Measurements from ENCODE around the gene TET2.
A peak's percentile ranks its signal among the peaks of the same experiment; 100 is the strongest.

The TET2 gene

DNA sequence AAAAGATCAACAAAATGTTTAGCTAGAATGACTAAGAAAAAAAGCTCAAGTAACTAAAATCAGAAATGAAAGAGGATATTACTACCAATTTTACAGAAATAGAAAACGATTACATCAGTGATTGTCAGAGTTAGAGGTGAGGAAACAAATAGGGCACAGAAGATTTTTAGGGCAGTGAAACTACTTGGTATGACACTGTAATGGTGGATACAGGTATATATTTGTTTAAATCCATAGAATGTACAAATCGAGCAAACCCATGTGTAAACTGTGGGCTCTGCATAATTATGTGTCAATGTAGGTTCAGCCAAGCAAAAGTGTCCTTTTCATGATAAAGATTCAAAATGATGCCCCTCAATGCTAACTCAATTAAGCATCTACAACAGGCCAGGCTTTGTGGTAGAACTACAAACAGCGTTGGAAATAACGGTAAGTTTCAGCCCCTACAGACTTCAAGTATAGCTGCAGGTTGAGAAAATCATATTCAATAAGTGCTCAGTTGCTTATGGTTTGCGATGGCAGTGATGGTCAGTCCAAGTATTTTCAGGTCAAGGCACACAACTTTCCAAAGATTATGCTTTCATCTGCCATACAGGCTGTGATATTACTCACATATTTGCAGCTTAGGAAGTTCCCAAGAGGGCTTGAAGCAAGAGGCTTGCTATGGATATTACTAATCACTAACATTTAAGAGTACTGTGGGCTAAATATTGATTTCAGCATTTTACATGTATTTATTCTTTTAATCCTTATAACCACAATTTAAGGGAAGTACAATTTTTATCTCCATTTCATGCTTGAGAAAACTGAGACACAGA lies 158.6 kb downstream of the TET2 start:
- DNase-seq, result no peak

DNA sequence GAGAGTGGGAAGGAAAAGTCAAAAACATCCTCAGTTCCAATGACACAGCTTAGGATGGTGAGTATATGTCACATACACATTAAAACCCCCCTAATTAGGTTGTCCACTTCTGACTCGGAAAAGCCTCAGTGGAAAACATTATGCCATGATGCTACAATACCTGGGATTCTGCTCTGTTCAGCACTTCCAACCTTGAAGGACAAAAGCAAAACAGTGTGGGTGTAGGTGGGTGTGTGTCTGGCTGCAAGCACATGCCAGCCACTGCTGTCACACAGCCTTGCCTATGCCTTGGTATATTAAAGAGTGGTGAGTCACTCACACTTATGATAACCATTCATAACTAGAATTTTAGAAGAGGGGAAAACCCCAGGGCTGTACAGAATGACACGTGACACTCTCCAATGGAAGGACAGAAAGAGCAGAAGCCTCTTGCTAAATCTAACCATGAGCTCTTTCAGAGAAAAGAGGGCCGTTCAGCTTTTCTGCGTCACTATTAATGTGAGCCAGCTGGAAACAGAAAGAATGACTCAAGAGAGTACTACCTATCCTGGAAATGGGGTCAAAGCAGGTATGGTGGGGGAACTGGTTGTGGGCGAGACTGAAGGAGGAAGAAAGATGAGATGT lies 159.6 kb downstream of the TET2 start:
- DNase-seq, result peak; percentile 31

DNA sequence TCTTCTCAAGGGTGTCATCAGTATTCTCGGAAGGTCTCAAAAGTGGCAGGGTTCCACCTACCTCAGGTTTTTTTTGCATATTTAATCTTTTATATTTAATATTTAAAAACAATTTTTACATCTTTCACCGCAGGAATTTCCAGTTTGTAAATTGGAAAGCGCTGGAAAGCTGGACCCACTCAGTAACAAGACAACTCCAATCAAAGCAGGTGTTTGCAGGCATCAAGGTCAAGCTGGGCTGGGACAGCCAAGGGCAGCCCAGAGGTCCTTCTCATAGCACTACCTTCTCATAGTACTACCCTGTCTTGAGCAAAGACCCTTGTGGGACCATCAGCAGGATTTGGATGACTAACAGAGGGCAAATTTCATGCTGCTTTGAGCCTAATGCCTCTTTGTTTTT lies 160.1 kb downstream of the TET2 start:
- DNase-seq, result no peak

DNA sequence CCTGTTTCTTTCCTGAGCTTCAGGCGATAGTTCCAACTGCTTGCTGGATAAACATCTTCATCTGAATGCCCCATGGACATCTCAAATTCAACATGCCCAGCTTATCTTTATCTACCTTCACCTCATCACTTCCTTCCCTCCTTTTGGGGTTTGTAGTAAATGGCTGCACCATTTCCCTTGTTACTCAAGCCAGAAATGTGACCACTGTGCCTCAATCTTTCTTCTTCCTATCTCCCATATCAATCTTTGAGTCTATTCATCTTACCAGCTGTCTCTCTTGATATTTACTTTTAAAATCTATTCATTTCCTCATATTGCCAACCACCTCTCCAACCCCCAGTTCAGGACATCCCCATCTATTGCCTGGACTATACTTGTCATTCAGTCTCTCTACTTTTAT lies 171.8 kb downstream of the TET2 start:
- DNase-seq, result no peak

- no peak for DNase-seq
Measured at GRCh38 chr4:105327222-105327621, 180.5 kb downstream of the TET2 start.

GRCh38 chr4:105327956-105328355 lies 181.3 kb downstream of the TET2 start:
- no peak for DNase-seq

DNA sequence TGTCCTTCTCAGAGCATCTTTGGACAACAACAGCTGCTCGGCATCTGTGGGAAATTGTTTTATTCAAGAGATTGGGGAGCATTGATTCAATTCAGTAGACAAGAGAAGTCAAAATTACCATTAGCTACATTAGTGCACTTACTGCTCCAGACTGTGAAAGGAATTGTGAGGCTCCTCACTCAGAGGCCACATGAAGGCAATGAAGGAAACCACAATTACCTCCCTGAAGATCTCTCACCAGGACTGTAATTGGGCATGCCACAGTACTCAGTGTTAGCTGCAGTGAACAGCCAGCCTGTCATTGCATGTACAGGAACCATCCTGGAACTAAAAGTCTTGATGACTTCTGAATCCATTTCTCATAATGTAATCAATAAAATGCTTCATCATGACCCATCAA lies 182.4 kb downstream of the TET2 start:
- no peak for DNase-seq
